ENCODE data around the gene HAGH. TPM values are rescaled to one million over a fixed set of nuclear protein-coding genes. Genes with fewer than 3 reads are reported as not detected.

The HAGH gene
- total RNA-seq, 2 donors from 2014 or later = 36.1 to 48.2 TPM

Other genes with a start within 250 kb of the HAGH start
- 10 to 100 TPM; 13.1 to 14.9 TPM for gene IFT140, start 214.8 kb downstream of the HAGH start, total RNA-seq
- 10 to 100 TPM; 12.1 to 12.4 TPM for gene CRAMP1, start 214.5 kb downstream of the HAGH start, total RNA-seq
- gene JPT2, start 148.5 kb downstream of the HAGH start, total RNA-seq = 10 to 100 TPM; 23.3 to 31.1 TPM
- 10 to 100 TPM; 37.1 to 42.3 TPM for gene MAPK8IP3, start 120.6 kb downstream of the HAGH start, total RNA-seq
- gene NME3, start 55.3 kb downstream of the HAGH start, total RNA-seq = 10 to 100 TPM; 31.6 to 47.0 TPM
- gene EME2, start 54.0 kb downstream of the HAGH start, total RNA-seq = 10 to 100 TPM; 10.2 to 12.0 TPM
- gene MRPS34, start 53.7 kb downstream of the HAGH start, total RNA-seq = 10 to 100 TPM; 37.3 to 45.8 TPM
- gene SPSB3, start 44.3 kb downstream of the HAGH start, total RNA-seq = 10 to 100 TPM; 21.7 to 26.7 TPM
- gene NUBP2, start 43.9 kb downstream of the HAGH start, total RNA-seq = 10 to 100 TPM; 30.4 to 30.9 TPM
- gene IGFALS, start 33.1 kb downstream of the HAGH start, total RNA-seq = under 1 TPM in 1 of 2 donors, not detected in 1; 0.10 TPM
- gene FAHD1, start 381 bp upstream of the HAGH start, total RNA-seq = 10 to 100 TPM; 14.0 to 17.3 TPM
- gene MEIOB, start 45.3 kb upstream of the HAGH start, total RNA-seq = not detected
- gene HS3ST6, start 91.6 kb upstream of the HAGH start, total RNA-seq = not detected
- gene MSRB1, start 116.4 kb upstream of the HAGH start, total RNA-seq = 10 to 100 TPM; 61.4 to 70.0 TPM
- not detected for gene RPL3L, start 127.9 kb upstream of the HAGH start, total RNA-seq
- gene NDUFB10, start 132.7 kb upstream of the HAGH start, total RNA-seq = 100 to 1,000 TPM; 112 to 116 TPM
- gene RPS2, start 138.0 kb upstream of the HAGH start, total RNA-seq = 1,000 to 10,000 TPM; 1,131 to 1,263 TPM
- not detected for gene RNF151, start 140.0 kb upstream of the HAGH start, total RNA-seq
- gene TBL3, start 145.2 kb upstream of the HAGH start, total RNA-seq = 10 to 100 TPM; 17.6 to 20.1 TPM
- not detected for gene NOXO1, start 154.6 kb upstream of the HAGH start, total RNA-seq
- gene GFER, start 157.4 kb upstream of the HAGH start, total RNA-seq = 10 to 100 TPM; 15.1 to 16.2 TPM
- gene SYNGR3, start 163.1 kb upstream of the HAGH start, total RNA-seq = under 1 TPM; 0.33 to 0.83 TPM
- 10 to 100 TPM; 29.4 to 38.7 TPM for gene ZNF598, start 183.0 kb upstream of the HAGH start, total RNA-seq
- gene NPW, start 193.0 kb upstream of the HAGH start, total RNA-seq = not detected
- 100 to 1,000 TPM; 115 to 143 TPM for gene NHERF2, start 200.1 kb upstream of the HAGH start, total RNA-seq
- gene NTHL1, start 221.0 kb upstream of the HAGH start, total RNA-seq = 10 to 100 TPM in 1 of 2 donors, 1 to 10 TPM in 1; 8.1 to 15.2 TPM
- 10 to 100 TPM; 77.8 to 86.9 TPM for gene TSC2, start 221.2 kb upstream of the HAGH start, total RNA-seq